ENCODE data around the gene RABGGTA.

RABGGTA gene

GRCh38 chr14:24281636-24282035 is 10.2 kb upstream of the RABGGTA start:
- ChIA-PET CTCF (interaction anchor here (1.7 to 13.3 kb wide), 7 partner anchors 10 to 66 kb away, joined by 6 to 121 read pairs (median 26); partner anchors contain the start of genes CIDEB, DHRS1, MDP1 and NOP9), POLR2A (no interaction called here)
- DNase-seq (ENCODE audit: extremely low spot score) = no peak
- TF ChIP-seq, protein P1, sequence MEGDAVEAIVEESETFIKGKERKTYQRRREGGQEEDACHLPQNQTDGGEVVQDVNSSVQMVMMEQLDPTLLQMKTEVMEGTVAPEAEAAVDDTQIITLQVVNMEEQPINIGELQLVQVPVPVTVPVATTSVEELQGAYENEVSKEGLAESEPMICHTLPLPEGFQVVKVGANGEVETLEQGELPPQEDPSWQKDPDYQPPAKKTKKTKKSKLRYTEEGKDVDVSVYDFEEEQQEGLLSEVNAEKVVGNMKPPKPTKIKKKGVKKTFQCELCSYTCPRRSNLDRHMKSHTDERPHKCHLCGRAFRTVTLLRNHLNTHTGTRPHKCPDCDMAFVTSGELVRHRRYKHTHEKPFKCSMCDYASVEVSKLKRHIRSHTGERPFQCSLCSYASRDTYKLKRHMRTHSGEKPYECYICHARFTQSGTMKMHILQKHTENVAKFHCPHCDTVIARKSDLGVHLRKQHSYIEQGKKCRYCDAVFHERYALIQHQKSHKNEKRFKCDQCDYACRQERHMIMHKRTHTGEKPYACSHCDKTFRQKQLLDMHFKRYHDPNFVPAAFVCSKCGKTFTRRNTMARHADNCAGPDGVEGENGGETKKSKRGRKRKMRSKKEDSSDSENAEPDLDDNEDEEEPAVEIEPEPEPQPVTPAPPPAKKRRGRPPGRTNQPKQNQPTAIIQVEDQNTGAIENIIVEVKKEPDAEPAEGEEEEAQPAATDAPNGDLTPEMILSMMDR (IDR thresholded peaks at IDR 0.05; ENCODE audit: control extremely low read depth, extremely low read depth, low read depth, missing control alignments) = no peak

- TF ChIP-seq, protein P1 (IDR thresholded peaks at IDR 0.05; ENCODE audit: control extremely low read depth, extremely low read depth, low read depth, missing control alignments) = no peak
- ChIA-PET POLR2A (interaction anchor here (1.1 kb wide), 1 partner anchor 30 kb away, joined by 3 read pairs; the partner anchor contains the start of gene LTB4R), CTCF (interaction anchor here (0.7 to 13.3 kb wide), 12 partner anchors 10 to 65 kb away, joined by 3 to 121 read pairs (median 8); partner anchors contain the start of genes CIDEB, DHRS1, MDP1 and NOP9)
- no peak for DNase-seq (ENCODE audit: extremely low spot score)
These were observed 9.5 kb upstream of the RABGGTA start for GRCh38 chr14:24280797-24281460.

DNA sequence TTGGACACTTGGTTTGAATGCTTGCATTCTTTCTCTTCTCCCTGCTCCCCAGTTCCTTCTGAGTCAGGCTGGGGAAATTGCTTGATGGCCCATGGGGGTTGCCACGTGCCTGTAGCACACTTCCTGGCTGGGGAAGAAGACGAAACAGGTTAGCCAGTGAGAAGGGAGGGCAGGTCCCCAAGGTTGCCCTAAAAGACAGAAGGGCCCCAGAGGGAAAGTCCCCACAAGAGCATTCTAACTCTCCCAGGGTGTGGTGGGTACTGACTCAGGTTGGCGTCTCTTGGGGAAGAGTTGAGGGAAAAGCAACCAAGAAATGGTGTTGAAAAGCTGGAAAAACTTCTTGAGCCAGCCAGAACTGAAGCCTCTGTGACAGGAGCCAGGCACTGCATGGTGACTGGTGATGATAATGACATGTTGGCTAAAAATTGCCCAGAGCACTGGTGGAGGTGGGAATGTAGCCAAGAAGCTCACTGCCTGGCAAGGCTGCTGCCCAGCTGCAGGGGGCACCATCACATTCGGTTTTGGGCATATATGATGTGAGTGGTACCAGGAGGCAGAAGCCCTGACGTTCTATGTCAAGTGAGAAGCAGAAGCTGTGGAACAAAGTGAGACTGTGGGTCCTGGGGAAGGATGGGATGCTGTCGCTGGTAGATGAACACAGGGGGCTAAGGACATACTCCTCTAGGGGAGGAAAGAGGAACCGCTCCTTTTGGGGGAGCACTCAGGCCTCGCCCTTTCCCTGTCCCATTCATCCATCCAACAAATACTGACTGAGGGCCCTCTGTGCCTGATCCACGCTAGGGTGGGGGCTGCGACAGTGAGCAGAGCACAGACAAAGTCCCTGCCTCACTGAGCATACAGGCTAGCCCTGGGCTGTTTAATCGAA is 8.1 kb upstream of the RABGGTA start:
- ChIA-PET POLR2A (no interaction called here), CTCF (interaction anchor here (0.7 to 13.3 kb wide), 12 partner anchors 10 to 63 kb away, joined by 3 to 121 read pairs (median 12); partner anchors contain the start of genes CIDEB, DHRS1, MDP1 and NOP9)
- TF ChIP-seq, protein P1 (IDR thresholded peaks at IDR 0.05; ENCODE audit: control extremely low read depth, extremely low read depth, low read depth, missing control alignments) = peak; percentile 11
- peak; percentile 50 for DNase-seq (ENCODE audit: extremely low spot score)

DNA sequence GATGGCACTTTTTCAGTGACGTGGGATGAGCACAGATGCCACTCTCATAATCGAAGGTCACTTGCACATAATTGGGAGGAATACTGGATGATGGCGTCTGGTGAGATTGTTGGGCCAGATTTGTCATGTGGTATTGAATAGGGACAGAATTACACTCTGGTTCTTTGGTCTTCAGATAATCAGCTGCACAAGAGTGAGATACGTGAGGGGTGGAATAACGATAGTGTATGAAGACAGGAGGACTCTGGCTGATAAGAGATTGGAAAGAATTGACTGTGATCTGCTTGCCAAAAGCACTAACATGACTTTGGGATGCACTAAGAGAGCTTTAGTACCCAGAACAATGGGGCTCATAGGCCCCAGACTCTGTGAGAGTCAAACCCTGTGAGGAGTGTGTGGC is 7.0 kb upstream of the RABGGTA start:
- ChIA-PET POLR2A (no interaction called here), CTCF (interaction anchor here (1.2 to 13.3 kb wide), 8 partner anchors 8 to 153 kb away, joined by 3 to 121 read pairs (median 20); partner anchors contain the start of genes CIDEB, DHRS1, MDP1 and NOP9)
- DNase-seq (ENCODE audit: extremely low spot score) = no peak
- TF ChIP-seq, protein P1 (IDR thresholded peaks at IDR 0.05; ENCODE audit: control extremely low read depth, extremely low read depth, low read depth, missing control alignments) = no peak

GRCh38 chr14:24277606-24278321 is 6.4 kb upstream of the RABGGTA start:
- TF ChIP-seq, protein P1 (IDR thresholded peaks at IDR 0.05; ENCODE audit: control extremely low read depth, extremely low read depth, low read depth, missing control alignments) = no peak
- no peak for DNase-seq (ENCODE audit: extremely low spot score)
- ChIA-PET POLR2A (interaction anchor here (0.8 kb wide), 1 partner anchor 17 kb away, joined by 3 read pairs; no protein-coding TSS in a partner anchor), CTCF (interaction anchor here (1.2 to 6.1 kb wide), 5 partner anchors 13 to 154 kb away, joined by 3 to 42 read pairs (median 15); partner anchors contain the start of genes CIDEB and TINF2)
